ENCODE results near the gene SRRM3.

- TF ChIP-seq EZH2 (IDR thresholded peaks at IDR 0.05; ENCODE audit: insufficient read depth, poor library complexity, severe bottlenecking): no peak
- TF ChIP-seq EZH2phosphoT487 (IDR thresholded peaks at IDR 0.05; ENCODE audit: insufficient read depth, low read depth): no peak
These were observed 98.6 kb downstream of the SRRM3 start for GRCh38 chr7:76300166-76300731.
